GM20000 (cell line): ENCODE data around the gene UFC1.

ENCODE experiments used
- DNase-seq: peaks from one replicate; pipeline ENCODE4 v3.0.0; 2012; ENCODE audit warnings: low spot score
- TF ChIP-seq, protein P1 (sequence below): IDR thresholded peaks from 2 replicates; pipeline ENCODE4 v1.5.1; 2012; ENCODE audit warnings: mild to moderate bottlenecking, control low read depth; ENCODE audit errors: extremely low read depth, missing control alignments

The UFC1 gene

DNA sequence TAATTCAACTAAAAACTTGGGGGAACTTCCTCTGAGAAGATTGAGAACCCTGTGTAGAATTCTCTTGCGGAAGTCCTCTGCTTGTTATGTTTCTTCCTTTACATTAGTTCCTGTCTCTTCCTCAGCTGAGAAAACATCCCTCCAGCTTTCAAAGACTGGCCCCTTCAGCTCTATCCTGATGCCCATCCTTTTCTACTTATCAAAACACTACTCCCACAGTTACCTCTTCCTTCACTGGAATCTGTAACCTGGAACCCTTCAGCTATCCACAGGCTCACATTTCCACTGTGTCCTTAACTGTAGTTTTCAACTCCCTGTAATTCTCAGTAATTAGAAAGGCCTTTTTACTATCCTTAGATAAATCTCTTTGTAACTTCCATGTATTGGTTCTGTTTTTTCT, 15.3 kb upstream of the UFC1 start:
- TF ChIP-seq, protein P1, sequence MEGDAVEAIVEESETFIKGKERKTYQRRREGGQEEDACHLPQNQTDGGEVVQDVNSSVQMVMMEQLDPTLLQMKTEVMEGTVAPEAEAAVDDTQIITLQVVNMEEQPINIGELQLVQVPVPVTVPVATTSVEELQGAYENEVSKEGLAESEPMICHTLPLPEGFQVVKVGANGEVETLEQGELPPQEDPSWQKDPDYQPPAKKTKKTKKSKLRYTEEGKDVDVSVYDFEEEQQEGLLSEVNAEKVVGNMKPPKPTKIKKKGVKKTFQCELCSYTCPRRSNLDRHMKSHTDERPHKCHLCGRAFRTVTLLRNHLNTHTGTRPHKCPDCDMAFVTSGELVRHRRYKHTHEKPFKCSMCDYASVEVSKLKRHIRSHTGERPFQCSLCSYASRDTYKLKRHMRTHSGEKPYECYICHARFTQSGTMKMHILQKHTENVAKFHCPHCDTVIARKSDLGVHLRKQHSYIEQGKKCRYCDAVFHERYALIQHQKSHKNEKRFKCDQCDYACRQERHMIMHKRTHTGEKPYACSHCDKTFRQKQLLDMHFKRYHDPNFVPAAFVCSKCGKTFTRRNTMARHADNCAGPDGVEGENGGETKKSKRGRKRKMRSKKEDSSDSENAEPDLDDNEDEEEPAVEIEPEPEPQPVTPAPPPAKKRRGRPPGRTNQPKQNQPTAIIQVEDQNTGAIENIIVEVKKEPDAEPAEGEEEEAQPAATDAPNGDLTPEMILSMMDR: no peak
- DNase-seq: no peak

DNA sequence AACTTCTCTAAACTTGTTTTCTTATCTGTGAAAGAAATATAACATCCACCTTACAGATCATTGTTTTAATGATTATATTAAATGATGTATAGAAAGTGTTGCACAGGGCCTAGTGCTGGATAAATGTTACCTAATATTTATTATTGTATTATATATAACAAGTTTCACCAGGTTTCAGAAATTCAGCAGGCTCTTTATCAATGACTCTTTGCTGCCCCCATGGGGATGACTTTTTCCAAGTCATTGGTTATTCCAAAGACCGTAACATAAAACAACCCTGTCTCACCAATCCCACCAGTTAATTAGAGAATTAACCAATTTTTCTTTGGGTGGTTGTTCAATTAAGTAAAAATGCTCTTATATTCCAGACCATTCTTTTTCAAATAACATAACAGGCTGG, 14.0 kb upstream of the UFC1 start:
- TF ChIP-seq, protein P1: no peak
- DNase-seq: peak; percentile 69

DNA sequence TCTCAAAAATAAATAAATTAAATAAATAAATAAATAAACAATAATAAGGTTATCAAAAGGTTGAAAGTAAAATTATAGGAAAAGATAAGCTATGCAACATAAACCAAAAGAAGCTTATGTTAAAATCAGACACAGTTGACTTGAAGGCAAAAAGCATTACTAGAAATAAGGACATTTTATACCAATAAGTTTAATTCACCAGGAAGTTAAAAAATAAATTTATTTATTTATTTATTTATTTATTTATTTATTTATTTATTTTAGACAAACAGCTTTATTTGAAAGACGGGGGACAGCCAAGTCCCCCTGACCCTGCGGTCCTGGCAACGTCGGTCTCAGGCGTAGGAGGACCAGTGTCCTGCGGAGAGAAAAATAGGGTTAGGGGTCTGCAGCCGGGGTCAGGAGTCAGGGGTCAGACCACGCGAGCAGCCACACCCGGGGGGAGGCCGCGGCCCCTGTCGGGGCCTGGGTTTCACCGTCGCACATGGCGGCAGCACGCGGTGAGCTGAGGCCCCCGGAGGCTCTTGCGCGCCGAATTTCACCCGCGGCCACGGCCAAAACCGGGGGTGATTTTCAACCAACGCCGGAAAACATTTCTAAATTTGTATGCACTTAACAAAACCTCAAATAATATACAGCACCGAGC, 12.9 kb upstream of the UFC1 start:
- DNase-seq: no peak
- TF ChIP-seq, protein P1: no peak

DNA sequence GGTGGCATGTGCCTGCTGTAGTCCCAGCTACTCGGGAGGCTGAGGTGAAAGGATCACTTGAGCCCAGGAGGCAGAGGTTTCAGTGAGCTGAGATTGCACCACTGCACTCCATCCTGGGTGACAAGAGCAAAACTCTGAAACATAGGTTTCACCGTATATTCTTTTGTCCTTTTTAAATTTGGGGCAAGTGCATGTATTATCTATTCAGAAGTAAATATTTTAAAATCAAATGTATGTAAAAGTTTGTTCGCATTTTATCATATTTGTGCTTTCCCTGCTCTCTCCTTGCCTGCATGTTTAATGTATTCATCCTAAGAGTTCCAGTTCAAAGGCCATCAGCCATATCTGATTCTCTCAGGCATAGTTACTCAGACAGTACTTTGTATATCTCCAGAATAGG, 7.9 kb upstream of the UFC1 start:
- TF ChIP-seq, protein P1: no peak
- DNase-seq: no peak

DNA sequence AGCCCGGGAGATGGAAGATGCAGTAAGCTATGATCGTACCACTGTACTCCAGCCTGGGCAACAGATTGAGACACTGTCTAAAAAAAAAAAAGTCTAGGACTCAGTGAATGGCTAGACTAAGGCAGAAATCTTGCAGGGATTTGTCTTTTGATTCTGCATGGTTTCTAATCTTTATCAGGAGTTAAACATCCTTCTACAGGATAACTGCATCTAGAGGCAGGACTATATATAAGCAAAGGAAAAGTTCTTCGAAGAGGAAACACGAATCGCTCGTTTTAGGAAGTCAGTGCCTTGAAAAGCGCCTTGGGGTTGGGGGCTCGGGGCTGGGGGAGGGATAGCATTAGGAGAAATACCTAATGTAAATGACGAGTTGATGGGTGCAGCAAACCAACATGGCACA, 602 bp upstream of the UFC1 start:
- no peak for DNase-seq

DNA sequence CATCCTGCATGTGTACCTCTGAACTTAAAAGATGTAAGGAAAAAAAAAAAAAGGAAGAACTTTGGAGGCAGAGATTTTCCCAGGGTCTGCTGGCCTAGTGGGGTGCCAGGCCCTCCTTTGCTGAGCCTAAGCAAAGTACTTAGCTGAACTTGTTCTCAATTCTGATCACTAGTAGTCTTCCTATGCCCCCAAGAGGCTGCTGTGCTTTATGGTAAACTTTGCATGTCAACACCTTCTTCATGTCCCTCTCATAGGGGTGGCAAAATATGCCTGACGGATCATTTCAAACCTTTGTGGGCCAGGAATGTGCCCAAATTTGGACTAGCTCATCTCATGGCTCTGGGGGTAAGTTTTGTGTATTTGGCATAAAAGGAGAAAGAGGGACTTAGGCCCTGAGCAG, 4.1 kb downstream of the UFC1 start:
- no peak for DNase-seq
- TF ChIP-seq, protein P1: no peak

More for the DNA sequence above, 602 bp upstream of the UFC1 start:
- TF ChIP-seq, protein P1: no peak

DNA sequence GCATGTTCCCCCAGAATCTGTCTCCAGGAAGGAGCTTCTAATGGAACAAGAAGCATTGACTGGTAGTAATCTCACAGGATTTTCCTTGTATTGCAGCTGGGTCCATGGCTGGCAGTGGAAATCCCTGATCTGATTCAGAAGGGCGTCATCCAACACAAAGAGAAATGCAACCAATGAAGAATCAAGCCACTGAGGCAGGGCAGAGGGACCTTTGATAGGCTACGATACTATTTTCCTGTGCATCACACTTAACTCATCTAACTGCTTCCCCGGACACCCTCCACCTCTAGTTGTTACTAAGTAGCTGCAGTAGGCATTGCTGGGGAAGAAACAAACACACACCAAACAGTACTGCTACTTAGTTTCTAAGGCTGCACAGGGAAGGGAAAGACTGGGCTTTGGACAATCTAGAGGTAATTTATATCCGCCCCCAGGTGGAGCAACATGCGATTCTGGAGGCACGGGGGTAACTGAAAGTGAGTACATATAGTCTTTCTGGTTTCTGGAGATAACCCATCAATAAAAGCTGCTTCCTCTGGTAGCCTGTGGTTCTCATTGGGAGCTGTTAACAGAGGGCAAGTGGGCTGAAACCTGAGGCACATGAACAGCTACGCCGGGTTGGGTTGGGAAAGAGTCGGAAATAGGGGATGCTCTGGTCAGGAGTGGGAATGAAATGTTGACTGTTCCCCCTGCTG, 4.7 kb downstream of the UFC1 start:
- TF ChIP-seq, protein P1: no peak

More for the DNA sequence above, 4.7 kb downstream of the UFC1 start:
- no peak for DNase-seq
